Erythroblast (primary cell): ENCODE measurements around the gene SPAG17.

Experiments
- GATA1 ChIP-seq: IDR thresholded peaks from 2 replicates; pipeline ENCODE4 v1.6.1; 2011; ENCODE audit warnings: low read depth, mild to moderate bottlenecking, control low read depth, low read length, moderate library complexity
- POLR2A ChIP-seq: IDR thresholded peaks from 2 replicates; pipeline ENCODE4 v1.6.1; 2011; ENCODE audit warnings: mild to moderate bottlenecking, low read length

- no peak for TF ChIP-seq POLR2A
- no peak for TF ChIP-seq GATA1
Observed at GRCh38 chr1:118116401-118116800, 68.6 kb downstream of the SPAG17 start.
